Measurements from ENCODE around the gene CEP170B. TPM values are rescaled to one million over a fixed set of nuclear protein-coding genes. Genes with fewer than 3 reads are reported as not detected.

CEP170B gene
- total RNA-seq, 4 donors from 2014 or later, result 42.1 to 112 (median 83.8) TPM

DNA sequence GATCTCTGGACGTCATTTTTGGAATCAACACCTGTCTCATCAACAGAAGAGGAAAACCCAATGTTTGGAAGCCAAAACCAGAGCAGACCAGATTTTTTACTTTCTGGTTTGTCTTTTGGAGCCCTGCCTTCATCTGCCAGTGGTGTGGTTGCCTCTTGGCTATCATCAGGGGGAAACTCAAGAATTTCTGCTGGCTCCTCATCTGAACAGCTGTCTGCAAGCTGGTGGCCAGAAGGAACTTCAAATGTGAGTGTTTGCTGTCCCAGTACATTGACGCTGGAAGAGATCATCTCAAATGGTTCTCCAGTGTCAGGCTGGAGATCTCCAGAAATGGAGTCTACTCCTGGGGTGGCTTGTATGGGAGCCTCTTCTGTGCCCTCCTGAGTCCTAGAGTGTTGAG, 73.4 kb downstream of the CEP170B start:
- Histone ChIP-seq H3K4me3 (no peak overlapping the region), H3K36me3 (no peaks in the 10 kb centered on the region), H3K9me3 (no peaks in the 10 kb centered on the region), H3K4me1 (no peaks in the 10 kb centered on the region), H3K27ac (no peak overlapping the region), H3K27me3 (no peaks in the 10 kb centered on the region)
- no peak for TF ChIP-seq POLR2A (IDR thresholded peaks at IDR 0.05)
- TF ChIP-seq, protein P1, sequence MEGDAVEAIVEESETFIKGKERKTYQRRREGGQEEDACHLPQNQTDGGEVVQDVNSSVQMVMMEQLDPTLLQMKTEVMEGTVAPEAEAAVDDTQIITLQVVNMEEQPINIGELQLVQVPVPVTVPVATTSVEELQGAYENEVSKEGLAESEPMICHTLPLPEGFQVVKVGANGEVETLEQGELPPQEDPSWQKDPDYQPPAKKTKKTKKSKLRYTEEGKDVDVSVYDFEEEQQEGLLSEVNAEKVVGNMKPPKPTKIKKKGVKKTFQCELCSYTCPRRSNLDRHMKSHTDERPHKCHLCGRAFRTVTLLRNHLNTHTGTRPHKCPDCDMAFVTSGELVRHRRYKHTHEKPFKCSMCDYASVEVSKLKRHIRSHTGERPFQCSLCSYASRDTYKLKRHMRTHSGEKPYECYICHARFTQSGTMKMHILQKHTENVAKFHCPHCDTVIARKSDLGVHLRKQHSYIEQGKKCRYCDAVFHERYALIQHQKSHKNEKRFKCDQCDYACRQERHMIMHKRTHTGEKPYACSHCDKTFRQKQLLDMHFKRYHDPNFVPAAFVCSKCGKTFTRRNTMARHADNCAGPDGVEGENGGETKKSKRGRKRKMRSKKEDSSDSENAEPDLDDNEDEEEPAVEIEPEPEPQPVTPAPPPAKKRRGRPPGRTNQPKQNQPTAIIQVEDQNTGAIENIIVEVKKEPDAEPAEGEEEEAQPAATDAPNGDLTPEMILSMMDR (IDR thresholded peaks at IDR 0.05), result no peak
- DNase-seq, result no peak

DNA sequence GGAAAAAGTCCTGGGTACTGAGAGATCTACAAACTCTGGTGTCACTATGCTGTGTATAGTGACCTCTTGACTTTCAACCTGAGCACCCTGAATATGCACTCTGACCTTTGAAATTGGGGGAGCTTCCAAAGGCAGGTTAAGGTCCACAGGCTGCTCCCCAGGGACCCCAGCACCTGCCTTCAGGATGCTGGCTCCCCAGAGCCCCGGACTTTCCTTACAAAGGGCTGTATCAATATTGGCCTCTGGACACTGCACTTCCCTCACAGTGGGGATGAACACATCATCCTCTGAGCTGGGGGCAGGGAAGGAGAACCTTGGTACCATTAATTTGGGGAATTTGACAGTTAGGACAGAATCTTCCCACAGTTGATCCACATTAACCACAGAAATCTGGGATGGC, 73.9 kb downstream of the CEP170B start:
- H3K27ac ChIP-seq, result no peak overlapping the region
- no peaks in the 10 kb centered on the region for H3K27me3 ChIP-seq
- no peaks in the 10 kb centered on the region for H3K4me1 ChIP-seq
- no peak for TF ChIP-seq POLR2A (IDR thresholded peaks at IDR 0.05)
- no peak overlapping the region for H3K4me3 ChIP-seq
- H3K9me3 ChIP-seq, result no peaks in the 10 kb centered on the region
- DNase-seq, result no peak
- H3K36me3 ChIP-seq, result no peaks in the 10 kb centered on the region

DNA sequence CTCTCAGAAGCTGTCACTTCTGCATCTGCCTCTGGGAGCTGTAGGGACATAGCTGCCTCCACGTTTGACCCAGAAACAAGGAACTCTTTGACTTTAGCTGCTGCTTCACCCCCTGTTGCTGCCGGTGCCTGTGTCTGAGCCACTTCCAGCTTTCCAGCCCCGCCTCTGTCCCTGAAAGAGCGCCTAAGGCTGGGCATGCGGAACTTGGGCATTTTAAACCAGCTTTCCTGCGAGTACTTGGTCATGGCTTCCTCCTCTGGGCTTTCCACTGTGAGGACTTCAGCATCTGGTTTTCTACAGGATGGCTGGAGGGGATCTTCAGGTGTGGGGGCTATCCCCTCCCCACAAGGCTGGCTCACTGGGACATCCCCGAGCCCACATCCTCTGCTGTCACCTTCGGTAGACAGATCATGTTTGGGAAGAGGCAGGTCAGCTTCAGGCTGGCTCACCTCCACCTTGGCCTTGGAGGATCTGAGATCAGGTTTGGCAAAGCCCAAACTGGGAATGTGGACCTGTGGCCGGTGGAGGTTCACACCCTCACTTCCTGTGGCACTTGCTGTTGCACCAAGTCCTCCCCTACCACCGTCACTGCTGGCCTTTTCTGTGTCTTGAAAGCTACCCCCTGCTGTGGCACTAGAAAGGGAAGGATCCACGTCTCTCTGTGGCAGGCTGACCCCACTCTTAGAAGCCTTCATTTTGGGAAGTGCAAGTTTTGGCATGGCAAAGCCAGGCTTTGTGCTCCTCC, 74.8 kb downstream of the CEP170B start:
- Histone ChIP-seq H3K27ac (no peak overlapping the region), H3K4me3 (no peak overlapping the region), H3K27me3 (no peaks in the 10 kb centered on the region), H3K4me1 (no peaks in the 10 kb centered on the region), H3K9me3 (no peaks in the 10 kb centered on the region), H3K36me3 (no peaks in the 10 kb centered on the region)
- TF ChIP-seq POLR2A (IDR thresholded peaks at IDR 0.05), result no peak
- TF ChIP-seq, protein P1 (IDR thresholded peaks at IDR 0.05), result no peak
- DNase-seq, result peak in 2 of 3 donors; percentile 21 to 37

DNA sequence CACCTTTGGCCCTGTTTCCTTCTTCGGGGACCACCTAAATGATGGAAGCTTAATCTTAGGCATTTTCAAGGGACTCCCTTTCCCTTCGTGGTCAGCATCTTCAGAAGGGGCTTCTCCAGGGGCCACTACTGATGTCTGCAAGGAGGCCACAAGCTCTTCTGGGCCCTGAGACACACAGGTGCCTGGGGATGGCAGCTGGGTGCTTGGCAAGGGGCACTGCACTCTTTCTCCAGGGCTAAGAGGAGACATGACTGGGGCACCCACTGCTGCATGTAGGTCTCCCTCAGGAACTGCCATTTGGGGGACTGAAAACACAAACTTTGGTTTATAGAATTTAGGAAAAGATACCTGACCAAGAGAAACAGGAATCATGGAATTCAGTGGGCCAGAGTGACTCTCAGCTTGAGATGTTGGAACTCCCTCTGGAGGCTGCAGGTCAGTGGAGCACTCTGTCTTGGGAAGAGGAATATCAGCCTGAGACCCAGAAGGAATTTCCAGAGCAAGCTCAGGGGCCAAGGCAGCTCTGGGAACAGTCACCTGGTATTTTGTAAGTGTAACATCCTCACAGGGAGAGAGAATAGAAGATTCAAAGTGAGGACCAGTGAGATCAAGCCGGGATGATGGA, 75.6 kb downstream of the CEP170B start:
- no peak overlapping the region for H3K4me3 ChIP-seq
- no peaks in the 10 kb centered on the region for H3K9me3 ChIP-seq
- TF ChIP-seq, protein P1 (IDR thresholded peaks at IDR 0.05), result no peak
- TF ChIP-seq POLR2A (IDR thresholded peaks at IDR 0.05), result no peak
- no peaks in the 10 kb centered on the region for H3K4me1 ChIP-seq
- no peaks in the 10 kb centered on the region for H3K36me3 ChIP-seq
- no peaks in the 10 kb centered on the region for H3K27me3 ChIP-seq
- DNase-seq, result no peak
- no peak overlapping the region for H3K27ac ChIP-seq

DNA sequence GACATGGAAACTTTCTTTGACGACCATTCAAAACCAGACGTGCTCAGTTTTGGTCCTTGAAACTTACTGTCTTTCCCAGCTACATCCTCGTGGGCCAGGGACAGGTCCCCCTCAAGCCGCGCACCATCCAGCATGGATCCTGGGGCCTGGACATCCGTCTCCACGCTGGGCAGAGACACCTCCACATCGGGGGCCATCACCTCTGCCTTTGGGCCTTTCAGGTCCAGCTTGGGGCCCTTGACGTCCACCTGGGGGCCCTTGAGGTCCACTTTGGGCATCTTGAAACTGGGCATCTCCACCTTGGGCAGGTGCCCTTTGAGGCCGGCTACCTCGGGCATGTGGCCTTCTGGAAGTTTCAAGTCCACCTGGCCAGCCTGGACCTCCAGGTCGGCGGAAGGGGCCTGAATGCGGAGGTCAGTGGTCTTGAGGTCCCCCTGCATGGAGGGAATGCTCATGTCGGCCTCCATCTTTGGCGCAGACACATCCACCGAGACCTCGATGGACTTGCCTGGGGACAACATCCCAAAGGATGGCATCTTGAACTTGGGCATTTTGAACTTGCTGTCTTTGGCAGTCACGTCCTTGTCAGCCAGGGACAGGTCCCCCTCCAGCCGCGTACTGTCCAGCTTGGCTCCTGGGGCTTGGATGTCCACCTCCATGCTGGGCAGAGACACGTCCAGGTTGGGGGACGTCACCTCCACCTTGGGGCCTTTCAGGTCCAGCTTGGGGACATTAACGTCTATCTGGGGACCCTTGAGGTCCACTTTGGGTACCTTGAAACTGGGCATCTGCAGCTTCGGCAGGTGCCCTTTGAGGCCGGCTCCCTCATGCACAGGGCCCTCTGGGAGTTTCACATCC, 76.7 kb downstream of the CEP170B start:
- H3K4me3 ChIP-seq, result no peak overlapping the region
- no peaks in the 10 kb centered on the region for H3K27me3 ChIP-seq
- H3K27ac ChIP-seq, result no peak overlapping the region
- no peaks in the 10 kb centered on the region for H3K9me3 ChIP-seq
- DNase-seq, result peak in 1 of 3 donors; percentile 24
- no peaks in the 10 kb centered on the region for H3K36me3 ChIP-seq
- H3K4me1 ChIP-seq, result no peaks in the 10 kb centered on the region
- TF ChIP-seq, protein P1 (IDR thresholded peaks at IDR 0.05), result no peak
- no peak for TF ChIP-seq POLR2A (IDR thresholded peaks at IDR 0.05)
